Osteocyte (in vitro differentiated cells): ENCODE measurements around the gene ZCCHC4. TPM values are rescaled to one million over a fixed set of nuclear protein-coding genes. Genes with fewer than 3 reads are reported as not detected.

Experiments used
- DNase-seq: peaks from one replicate; pipeline ENCODE4 v3.0.0; 2021; ENCODE audit warnings: mixed read lengths; ENCODE audit not compliant: unreplicated experiment; ENCODE audit errors: extremely low spot score
- H3K27ac Mint-ChIP-seq: one replicate; pipeline ENCODE4 v1.8.0; 2021; ENCODE audit warnings: mild to moderate bottlenecking, mixed read lengths; ENCODE audit not compliant: unreplicated experiment
- H3K27me3 Mint-ChIP-seq: one replicate; pipeline ENCODE4 v1.8.0; 2021; ENCODE audit warnings: mixed read lengths; ENCODE audit not compliant: unreplicated experiment
- H3K36me3 Mint-ChIP-seq: one replicate; pipeline ENCODE4 v1.8.0; 2021; ENCODE audit warnings: mixed read lengths; ENCODE audit not compliant: unreplicated experiment
- H3K4me1 Mint-ChIP-seq: one replicate; pipeline ENCODE4 v1.8.0; 2021; ENCODE audit warnings: mixed read lengths; ENCODE audit not compliant: unreplicated experiment
- H3K4me3 Mint-ChIP-seq: one replicate; pipeline ENCODE4 v1.8.0; 2021; ENCODE audit warnings: mild to moderate bottlenecking, moderate library complexity, mixed read lengths; ENCODE audit not compliant: unreplicated experiment
- H3K9me3 Mint-ChIP-seq: one replicate; pipeline ENCODE4 v1.8.0; 2021; ENCODE audit warnings: mixed read lengths; ENCODE audit not compliant: unreplicated experiment
- total RNA-seq: library from RNA; stranded (reverse); gene quantifications from 2 replicates; pipeline ENCODE4 v1.2.1, GENCODE V29; 2021
- TF ChIP-seq, protein P1 (sequence below): fragments of 200-600 bp; sonication (generic); IDR thresholded peaks from 2 replicates; pipeline ENCODE4 v1.5.0; 2021; ENCODE audit warnings: antibody characterized with exemption, mild to moderate bottlenecking, moderate library complexity

The ZCCHC4 gene
- total RNA-seq, 1 donor from 2014 or later, result 9.4 TPM

DNA sequence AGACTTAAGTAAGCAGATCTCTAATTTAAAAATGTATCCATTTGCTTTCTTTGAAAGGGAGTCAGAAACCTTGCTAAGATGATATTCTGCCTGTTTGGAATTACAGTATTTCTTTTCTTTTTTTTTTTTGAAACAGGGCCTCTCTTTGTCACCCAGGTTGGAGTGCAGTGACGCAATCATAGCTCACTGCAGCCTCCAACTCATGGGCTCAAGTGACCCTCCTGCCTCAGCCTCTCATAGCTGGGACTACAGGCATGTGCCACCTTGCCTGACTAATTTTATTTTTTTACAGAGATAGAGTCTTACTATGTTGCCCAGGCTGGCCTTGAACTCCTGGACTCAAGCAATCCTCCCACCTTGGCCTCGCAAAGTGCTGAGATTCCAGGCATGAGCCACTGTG, 104.4 kb downstream of the ZCCHC4 start:
- H3K4me1 Mint-ChIP-seq, result no peaks in the 10 kb centered on the region
- no peaks in the 10 kb centered on the region for H3K27me3 Mint-ChIP-seq
- no peak overlapping the region for H3K4me3 Mint-ChIP-seq
- H3K9me3 Mint-ChIP-seq, result no peaks in the 10 kb centered on the region
- H3K36me3 Mint-ChIP-seq, result peaks cover 51% of the 10 kb centered on the region
- TF ChIP-seq, protein P1, sequence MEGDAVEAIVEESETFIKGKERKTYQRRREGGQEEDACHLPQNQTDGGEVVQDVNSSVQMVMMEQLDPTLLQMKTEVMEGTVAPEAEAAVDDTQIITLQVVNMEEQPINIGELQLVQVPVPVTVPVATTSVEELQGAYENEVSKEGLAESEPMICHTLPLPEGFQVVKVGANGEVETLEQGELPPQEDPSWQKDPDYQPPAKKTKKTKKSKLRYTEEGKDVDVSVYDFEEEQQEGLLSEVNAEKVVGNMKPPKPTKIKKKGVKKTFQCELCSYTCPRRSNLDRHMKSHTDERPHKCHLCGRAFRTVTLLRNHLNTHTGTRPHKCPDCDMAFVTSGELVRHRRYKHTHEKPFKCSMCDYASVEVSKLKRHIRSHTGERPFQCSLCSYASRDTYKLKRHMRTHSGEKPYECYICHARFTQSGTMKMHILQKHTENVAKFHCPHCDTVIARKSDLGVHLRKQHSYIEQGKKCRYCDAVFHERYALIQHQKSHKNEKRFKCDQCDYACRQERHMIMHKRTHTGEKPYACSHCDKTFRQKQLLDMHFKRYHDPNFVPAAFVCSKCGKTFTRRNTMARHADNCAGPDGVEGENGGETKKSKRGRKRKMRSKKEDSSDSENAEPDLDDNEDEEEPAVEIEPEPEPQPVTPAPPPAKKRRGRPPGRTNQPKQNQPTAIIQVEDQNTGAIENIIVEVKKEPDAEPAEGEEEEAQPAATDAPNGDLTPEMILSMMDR, result no peak
- DNase-seq, result no peak
- no peak overlapping the region for H3K27ac Mint-ChIP-seq

Other genes starting within 250 kb of the ZCCHC4 start
- gene SEPSECS, start 152.3 kb upstream of the ZCCHC4 start, total RNA-seq, result 7.8 and 11.6 TPM in 2 replicates
- gene PI4K2B, start 78.7 kb upstream of the ZCCHC4 start, total RNA-seq, result 9.7 and 11.1 TPM in 2 replicates
- 24.1 and 25.9 TPM in 2 replicates for gene ANAPC4, start 64.5 kb downstream of the ZCCHC4 start, total RNA-seq